Hepatocyte (in vitro differentiated cells): ENCODE results near the gene LCN2. TPM values are rescaled to one million over a fixed set of nuclear protein-coding genes. Genes with fewer than 3 reads are reported as not detected.
"Not testable (repeated sequence)": the region's sequence is repeated elsewhere in the genome, so short reads cannot be mapped to it uniquely, and the experiment has no call there.

Experiments
- DNase-seq: peaks from one replicate; pipeline ENCODE4 v3.0.0-alpha.2; 2016; ENCODE audit warnings: low spot score
- H2AFZ ChIP-seq: fragments of 200-600 bp; sonication (generic); 2 replicates; pipeline ENCODE4 v1.6.0; 2016; ENCODE audit warnings: antibody characterized with exemption, mild to moderate bottlenecking
- H3K27ac ChIP-seq: fragments of 200-600 bp; sonication (generic); 2 replicates; pipeline ENCODE4 v1.5.1; 2016; ENCODE audit warnings: mild to moderate bottlenecking
- H3K27me3 ChIP-seq: fragments of 200-600 bp; sonication (generic); 2 replicates; pipeline ENCODE4 v1.6.1; 2016
- H3K36me3 ChIP-seq: fragments of 200-600 bp; sonication (generic); replicated peaks from 2 replicates; pipeline ENCODE4 v1.5.1; 2016; ENCODE audit warnings: low read depth; ENCODE audit not compliant: insufficient read depth
- H3K4me1 ChIP-seq: fragments of 200-600 bp; sonication (generic); 2 replicates; pipeline ENCODE4 v1.5.1; 2016; ENCODE audit warnings: mild to moderate bottlenecking, moderate library complexity; ENCODE audit not compliant: insufficient read depth
- H3K4me2 ChIP-seq: fragments of 200-600 bp; sonication (generic); 2 replicates; pipeline ENCODE4 v1.6.0; 2016
- H3K4me3 ChIP-seq: fragments of 200-600 bp; sonication (generic); 2 replicates; pipeline ENCODE4 v1.5.1; 2016; ENCODE audit warnings: mild to moderate bottlenecking
- H3K79me2 ChIP-seq: fragments of 200-600 bp; sonication (generic); 2 replicates; pipeline ENCODE4 v1.6.0; 2017; ENCODE audit warnings: mild to moderate bottlenecking
- H3K9me2 ChIP-seq: fragments of 200-600 bp; sonication (generic); replicated peaks from 2 replicates; pipeline ENCODE4 v1.6.0; 2017; ENCODE audit warnings: mild to moderate bottlenecking; ENCODE audit not compliant: insufficient read depth
- H3K9me3 ChIP-seq: fragments of 200-600 bp; sonication (generic); 2 replicates; pipeline ENCODE4 v1.5.1; 2016; ENCODE audit warnings: low read depth, mild to moderate bottlenecking
- H4K20me1 ChIP-seq: fragments of 200-600 bp; sonication (generic); 2 replicates; pipeline ENCODE4 v1.6.0; 2016; ENCODE audit warnings: mild to moderate bottlenecking; ENCODE audit not compliant: insufficient read depth, poor library complexity, severe bottlenecking
- CTCF ChIP-seq: fragments of 200-600 bp; sonication (generic); IDR thresholded peaks from 2 replicates; pipeline ENCODE4 v1.5.1; 2016; ENCODE audit warnings: antibody characterized with exemption, mild to moderate bottlenecking; ENCODE audit not compliant: poor library complexity
- EZH2 ChIP-seq: fragments of 200-600 bp; sonication (generic); IDR thresholded peaks from 2 replicates; pipeline ENCODE4 v1.6.1; 2016; ENCODE audit warnings: antibody characterized with exemption, mild to moderate bottlenecking, borderline replicate concordance
- EZH2phosphoT487 ChIP-seq: fragments of 200-600 bp; sonication (generic); IDR thresholded peaks from one replicate; pipeline ENCODE4 v1.6.1; 2018; ENCODE audit warnings: antibody characterized with exemption, mild to moderate bottlenecking, low read depth, moderate library complexity; ENCODE audit not compliant: unreplicated experiment, severe bottlenecking
- WGBS: methylation state at CpG from one replicate; pipeline ENCODE4 v1.1.6; 2016; ENCODE audit warnings: low lambda C conversion rate; ENCODE audit errors: missing lambda C conversion rate; 5-methylcytosine and 5-hydroxymethylcytosine counted together
- polyA plus RNA-seq: library from polyadenylated mRNA; unstranded; fragments of >200 nt; fragmentation: Nextera tagmentation; extraction: Ambion mirVana; gene quantifications from 2 replicates; pipeline ENCODE4 v1.2.1, GENCODE V29; 2016
- total RNA-seq: library from RNA; depleted of rRNA; stranded (reverse); fragments of >200 nt; gene quantifications from 2 replicates; pipeline ENCODE4 v1.2.3, GENCODE V29; 2014

LCN2 gene
- total and polyA plus RNA-seq, 2 experiments from 2014 or later: 5.3 to 12.8 TPM

- no peak for DNase-seq
- Histone ChIP-seq H2AFZ (peak overlapping the region; percentile 94), H3K27ac (peak overlapping the region; percentile 97), H4K20me1 (no peaks in the 10 kb centered on the region), H3K4me2 (peak overlapping the region; percentile 88), H3K27me3 (no peaks in the 10 kb centered on the region), H3K4me3 (peak overlapping the region; percentile 44), H3K79me2 (peaks cover 33% of the 10 kb centered on the region), H3K9me2 (no peaks in the 10 kb centered on the region), H3K4me1 (peaks cover 19% of the 10 kb centered on the region), H3K36me3 (no peaks in the 10 kb centered on the region), H3K9me3 (no peaks in the 10 kb centered on the region)
- TF ChIP-seq EZH2phosphoT487 (no peak), CTCF (no peak), EZH2 (no peak)
- 85% methylated on average over 24 of the region's 29 CpGs for WGBS
These were observed 20.2 kb upstream of the LCN2 start for GRCh38 chr9:128128836-128129590.

- not testable (repeated sequence) for H3K27me3 ChIP-seq, H3K4me3 ChIP-seq, H3K4me2 ChIP-seq, H3K9me3 ChIP-seq, H3K27ac ChIP-seq, H3K9me2 ChIP-seq, H4K20me1 ChIP-seq, H3K36me3 ChIP-seq, H2AFZ ChIP-seq, DNase-seq
- Histone ChIP-seq H3K4me1 (peaks cover 19% of the 10 kb centered on the region), H3K79me2 (peaks cover 29% of the 10 kb centered on the region)
- peak; percentile 41 for TF ChIP-seq CTCF
- WGBS: 39% methylated on average over 11 of the region's 12 CpGs
These were observed 19.2 kb upstream of the LCN2 start for GRCh38 chr9:128129976-128130590.

- H3K4me2 ChIP-seq, DNase-seq, H3K27ac ChIP-seq, H3K9me2 ChIP-seq, H2AFZ ChIP-seq, H3K27me3 ChIP-seq, H3K4me3 ChIP-seq, H3K9me3 ChIP-seq, H3K36me3 ChIP-seq, H4K20me1 ChIP-seq: not testable (repeated sequence)
- Histone ChIP-seq H3K4me1 (peaks cover 18% of the 10 kb centered on the region), H3K79me2 (peaks cover 24% of the 10 kb centered on the region)
- WGBS: 65% methylated on average over 7 of the region's 7 CpGs
These were observed 18.6 kb upstream of the LCN2 start for GRCh38 chr9:128130651-128131050.

GRCh38 chr9:128131346-128131745, 17.9 kb upstream of the LCN2 start:
- not testable (repeated sequence) for H3K36me3 ChIP-seq, H3K27me3 ChIP-seq, H3K4me3 ChIP-seq, H3K9me3 ChIP-seq, H2AFZ ChIP-seq, H3K9me2 ChIP-seq, DNase-seq, H3K4me2 ChIP-seq, H4K20me1 ChIP-seq, H3K27ac ChIP-seq
- 94% methylated on average over 8 of the region's 8 CpGs for WGBS
- peaks cover 17% of the 10 kb centered on the region for H3K79me2 ChIP-seq
- peaks cover 11% of the 10 kb centered on the region for H3K4me1 ChIP-seq

GRCh38 chr9:128132139-128132538, 17.1 kb upstream of the LCN2 start:
- peak overlapping the region; percentile 62 for H3K27ac ChIP-seq
- not testable (repeated sequence) for H3K4me2 ChIP-seq

GRCh38 chr9:128135561-128135960, 13.7 kb upstream of the LCN2 start:
- H3K4me1 ChIP-seq, H3K4me3 ChIP-seq, H3K4me2 ChIP-seq, DNase-seq, H3K79me2 ChIP-seq, H3K9me3 ChIP-seq, H3K27ac ChIP-seq, H4K20me1 ChIP-seq, H3K36me3 ChIP-seq, H3K27me3 ChIP-seq, H2AFZ ChIP-seq, H3K9me2 ChIP-seq: not testable (repeated sequence)
- 70% methylated on average over 8 of the region's 8 CpGs for WGBS

More at GRCh38 chr9:128132139-128132538, 17.1 kb upstream of the LCN2 start:
- H3K4me1 ChIP-seq, DNase-seq, H3K36me3 ChIP-seq, H3K27me3 ChIP-seq, H4K20me1 ChIP-seq, H3K4me3 ChIP-seq, H3K9me3 ChIP-seq, H3K9me2 ChIP-seq, H2AFZ ChIP-seq, H3K79me2 ChIP-seq: not testable (repeated sequence)
- 27% methylated on average over 8 of the region's 8 CpGs for WGBS
